Lung (tissue), 12 donors: ENCODE measurements around the gene DIPK1B. TPM values are rescaled to one million over a fixed set of nuclear protein-coding genes. Genes with fewer than 3 reads are reported as not detected.

ENCODE experiments used
- ATAC-seq: fragments of 200-7000 bp; cut with Tn5 transposase; one replicate; pipeline ENCODE4 v1.9.1; 2020; ENCODE audit warnings: moderate number of reproducible peaks; ENCODE audit not compliant: insufficient read depth, low FRiP score
- DNase-seq, 3 donors: peaks; one replicate each; pipeline ENCODE4 v3.0.0-alpha.2; 2013 to 2017
- H3K27ac ChIP-seq, 2 donors: one replicate each; pipeline ENCODE4 v1.5.1; 2013; ENCODE audit warnings: mild to moderate bottlenecking in 2 of 2, moderate library complexity in 2 of 2, control low read depth in 1 of 2, inconsistent platforms in 1 of 2, low read depth in 1 of 2, low read length in 1 of 2
- H3K27me3 ChIP-seq, 3 donors: one replicate each; pipeline ENCODE4 v1.5.1; 2013; ENCODE audit warnings: low read length in 2 of 3; ENCODE audit not compliant: control insufficient read depth in 3 of 3, insufficient read depth in 3 of 3
- H3K36me3 ChIP-seq, 4 donors: one replicate each; pipeline ENCODE4 v1.5.1; 2013; ENCODE audit warnings: low read length in 4 of 4, mild to moderate bottlenecking in 1 of 4, moderate library complexity in 1 of 4; ENCODE audit not compliant: control insufficient read depth in 4 of 4, insufficient read depth in 4 of 4
- H3K4me1 ChIP-seq, 5 donors: one replicate each; pipeline ENCODE4 v1.5.1; 2013; ENCODE audit warnings: low read length in 5 of 5, mild to moderate bottlenecking in 2 of 5, moderate library complexity in 1 of 5; ENCODE audit not compliant: control insufficient read depth in 5 of 5, insufficient read depth in 5 of 5
- H3K4me3 ChIP-seq: one replicate; pipeline ENCODE4 v1.5.1; 2013; ENCODE audit warnings: mild to moderate bottlenecking, control low read depth, moderate library complexity
- H3K9ac ChIP-seq, 2 donors: one replicate each; pipeline ENCODE4 v1.5.1; 2013; ENCODE audit warnings: low read length in 2 of 2, control low read depth in 1 of 2; ENCODE audit not compliant: insufficient read depth in 1 of 2
- H3K9me3 ChIP-seq, 4 donors: one replicate each; pipeline ENCODE4 v1.5.1; 2013; ENCODE audit warnings: low read length in 3 of 4, mild to moderate bottlenecking in 1 of 4, moderate library complexity in 1 of 4; ENCODE audit not compliant: control insufficient read depth in 4 of 4, insufficient read depth in 3 of 4
- WGBS, 2 donors: extraction: QIAGEN DNeasy Blood & Tissue Kit; methylation state at CpG; one replicate each; pipeline ENCODE4 v1.1.7; 2013; 5-methylcytosine and 5-hydroxymethylcytosine counted together
- polyA plus RNA-seq, 2 donors: library from polyadenylated mRNA; stranded (reverse); fragments of 200-250 nt; gene quantifications; one replicate each; pipeline ENCODE4 v1.2.1, GENCODE V29; 2013
- total RNA-seq, 2 donors: library from RNA; depleted of rRNA in 1 of 2; stranded (reverse); fragments of >200 nt in 1 of 2; gene quantifications; one replicate each; pipeline ENCODE4 v1.2.1, GENCODE V29; 2014 to 2021
- TF ChIP-seq, protein P1 (sequence below): IDR thresholded peaks from 2 replicates; pipeline ENCODE4 v1.5.1; 2012; ENCODE audit warnings: mild to moderate bottlenecking; ENCODE audit errors: control extremely low read depth, extremely low read depth
- donor health status: control.
- donor health status: control.
- donor health status: Bipolar disorder and iron deficiency.
- donor health status: healthy.
- donor health status: DM: yes; HTN: yes; CAD: no.

Gene DIPK1B
- total and polyA plus RNA-seq, 4 donors, result 12.5 to 26.7 (median 13.9) TPM

DNA sequence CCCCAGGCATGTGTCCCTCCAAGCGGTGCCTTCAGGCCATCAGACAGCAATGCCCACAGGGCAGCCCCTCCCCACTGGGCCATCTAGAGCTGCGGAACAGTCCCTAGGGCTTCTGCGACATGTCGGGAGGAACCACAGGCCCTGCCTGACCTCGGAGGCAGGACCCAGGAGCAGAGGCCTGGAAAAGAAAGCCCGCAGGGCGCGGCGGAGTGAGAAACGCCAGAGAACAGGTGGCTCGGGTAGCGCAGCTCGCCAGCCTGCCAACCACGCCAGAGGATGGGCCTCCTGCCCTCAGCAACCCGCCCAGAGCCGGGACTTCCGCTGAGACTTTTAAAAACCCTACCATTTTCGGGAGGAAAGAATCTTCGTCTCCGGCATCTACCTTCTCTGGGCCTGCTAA lies 45.0 kb downstream of the DIPK1B start:
- Histone ChIP-seq H3K27me3 (no peaks in the 10 kb centered on the region), H3K9ac (no peak overlapping the region), H3K4me3 (no peak overlapping the region), H3K36me3 (no peaks in the 10 kb centered on the region), H3K9me3 (peaks cover 0 to 6% (median 3%) of the 10 kb centered on the region in 4 donors), H3K27ac (no peak overlapping the region), H3K4me1 (peaks cover 0 to 3% (median 0%) of the 10 kb centered on the region in 5 donors)
- ATAC-seq, result no peak
- 88 to 95% methylated on average over 19 to 20 of the region's 20 CpGs for WGBS, 2 donors
- DNase-seq, result no peak
- TF ChIP-seq, protein P1, sequence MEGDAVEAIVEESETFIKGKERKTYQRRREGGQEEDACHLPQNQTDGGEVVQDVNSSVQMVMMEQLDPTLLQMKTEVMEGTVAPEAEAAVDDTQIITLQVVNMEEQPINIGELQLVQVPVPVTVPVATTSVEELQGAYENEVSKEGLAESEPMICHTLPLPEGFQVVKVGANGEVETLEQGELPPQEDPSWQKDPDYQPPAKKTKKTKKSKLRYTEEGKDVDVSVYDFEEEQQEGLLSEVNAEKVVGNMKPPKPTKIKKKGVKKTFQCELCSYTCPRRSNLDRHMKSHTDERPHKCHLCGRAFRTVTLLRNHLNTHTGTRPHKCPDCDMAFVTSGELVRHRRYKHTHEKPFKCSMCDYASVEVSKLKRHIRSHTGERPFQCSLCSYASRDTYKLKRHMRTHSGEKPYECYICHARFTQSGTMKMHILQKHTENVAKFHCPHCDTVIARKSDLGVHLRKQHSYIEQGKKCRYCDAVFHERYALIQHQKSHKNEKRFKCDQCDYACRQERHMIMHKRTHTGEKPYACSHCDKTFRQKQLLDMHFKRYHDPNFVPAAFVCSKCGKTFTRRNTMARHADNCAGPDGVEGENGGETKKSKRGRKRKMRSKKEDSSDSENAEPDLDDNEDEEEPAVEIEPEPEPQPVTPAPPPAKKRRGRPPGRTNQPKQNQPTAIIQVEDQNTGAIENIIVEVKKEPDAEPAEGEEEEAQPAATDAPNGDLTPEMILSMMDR, result no peak

DNA sequence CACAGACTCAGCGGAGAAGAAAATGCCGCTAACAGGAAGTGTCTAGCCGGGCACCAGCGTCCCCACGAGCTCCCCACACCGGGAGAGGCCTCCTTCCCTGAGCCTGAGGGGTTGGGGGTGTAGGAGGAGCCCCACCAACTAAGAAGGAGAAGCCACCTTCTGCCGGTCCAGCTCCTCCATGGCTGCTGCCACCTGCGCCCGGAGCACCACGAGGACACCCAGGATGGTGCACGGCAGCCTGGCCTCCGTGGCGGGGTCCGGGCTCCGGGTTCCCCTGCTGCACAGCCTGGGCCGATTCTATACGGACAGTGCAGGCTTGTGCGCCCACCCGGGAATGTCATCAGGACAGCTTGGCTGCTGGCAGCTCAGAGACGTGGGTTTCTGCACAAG lies 45.4 kb downstream of the DIPK1B start:
- no peaks in the 10 kb centered on the region for H3K27me3 ChIP-seq
- no peak overlapping the region for H3K9ac ChIP-seq
- TF ChIP-seq, protein P1, result no peak
- no peak overlapping the region for H3K27ac ChIP-seq
- peaks cover 0 to 3% (median 0%) of the 10 kb centered on the region in 5 donors for H3K4me1 ChIP-seq
- peaks cover 0 to 6% (median 3%) of the 10 kb centered on the region in 4 donors for H3K9me3 ChIP-seq
- no peaks in the 10 kb centered on the region for H3K36me3 ChIP-seq
- no peak overlapping the region for H3K4me3 ChIP-seq
- no peak for DNase-seq
- ATAC-seq, result no peak
- 87% methylated on average over 15 to 20 of the region's 20 CpGs for WGBS, 2 donors

GRCh38 chr9:136759001-136759400 lies 46.6 kb downstream of the DIPK1B start:
- Histone ChIP-seq H3K9me3 (peaks cover 0 to 6% (median 3%) of the 10 kb centered on the region in 4 donors), H3K4me1 (peaks cover 0 to 3% (median 0%) of the 10 kb centered on the region in 5 donors), H3K27me3 (no peaks in the 10 kb centered on the region), H3K27ac (no peak overlapping the region), H3K9ac (no peak overlapping the region), H3K4me3 (no peak overlapping the region), H3K36me3 (no peaks in the 10 kb centered on the region)
- 80 to 86% methylated on average over 9 of the region's 9 CpGs for WGBS, 2 donors
- ATAC-seq, result no peak
- no peak for DNase-seq
- TF ChIP-seq, protein P1, result no peak
